GF-D8 (cell line): ENCODE results near the gene RAB40B.
A peak's percentile ranks its signal among the peaks of the same experiment; 100 is the strongest.
"Not testable (repeated sequence)": the region's sequence is repeated elsewhere in the genome, so short reads cannot be mapped to it uniquely, and the experiment has no call there.

Experiments
- DNase-seq: peaks from one replicate; lab custom pipeline; 2025; lab: John Stamatoyannopoulos, UW

Gene RAB40B, protein sequence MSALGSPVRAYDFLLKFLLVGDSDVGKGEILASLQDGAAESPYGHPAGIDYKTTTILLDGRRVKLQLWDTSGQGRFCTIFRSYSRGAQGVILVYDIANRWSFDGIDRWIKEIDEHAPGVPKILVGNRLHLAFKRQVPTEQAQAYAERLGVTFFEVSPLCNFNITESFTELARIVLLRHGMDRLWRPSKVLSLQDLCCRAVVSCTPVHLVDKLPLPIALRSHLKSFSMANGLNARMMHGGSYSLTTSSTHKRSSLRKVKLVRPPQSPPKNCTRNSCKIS

GRCh38 chr17:82698065-82698973 lies at the start of gene RAB40B:
Gene RAB40B, minus strand, starts transcription at chr17:82698698. Its CDS starts 102 bp downstream, at chr17:82698596.
- DNase-seq = peak; percentile 92

DNA sequence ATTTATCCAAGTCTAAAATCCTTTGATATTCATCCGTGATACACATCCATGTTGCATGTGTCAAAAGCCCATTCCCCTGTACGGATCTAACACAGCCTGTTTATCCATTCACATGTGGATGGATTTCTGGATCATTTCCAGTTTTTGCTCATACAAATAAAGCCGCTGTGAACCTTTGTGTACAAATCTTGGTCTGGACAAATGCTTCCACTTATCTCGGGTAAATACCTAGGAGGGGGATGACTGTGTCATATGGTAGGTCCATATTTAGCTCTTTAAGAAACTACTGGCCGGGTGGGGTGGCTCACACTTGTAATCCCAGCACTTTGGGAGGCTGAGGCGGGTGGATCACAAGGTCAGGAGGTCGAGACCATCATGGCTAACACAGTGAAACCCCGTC lies 47.0 kb upstream of the RAB40B start:
- DNase-seq = no peak

- DNase-seq = not testable (repeated sequence)
These were observed 46.2 kb upstream of the RAB40B start for GRCh38 chr17:82744736-82745135.

- no peak for DNase-seq
These were observed 45.1 kb upstream of the RAB40B start for GRCh38 chr17:82743344-82744219.

GRCh38 chr17:82740906-82741759 lies 42.6 kb upstream of the RAB40B start:
- DNase-seq = no peak

DNA sequence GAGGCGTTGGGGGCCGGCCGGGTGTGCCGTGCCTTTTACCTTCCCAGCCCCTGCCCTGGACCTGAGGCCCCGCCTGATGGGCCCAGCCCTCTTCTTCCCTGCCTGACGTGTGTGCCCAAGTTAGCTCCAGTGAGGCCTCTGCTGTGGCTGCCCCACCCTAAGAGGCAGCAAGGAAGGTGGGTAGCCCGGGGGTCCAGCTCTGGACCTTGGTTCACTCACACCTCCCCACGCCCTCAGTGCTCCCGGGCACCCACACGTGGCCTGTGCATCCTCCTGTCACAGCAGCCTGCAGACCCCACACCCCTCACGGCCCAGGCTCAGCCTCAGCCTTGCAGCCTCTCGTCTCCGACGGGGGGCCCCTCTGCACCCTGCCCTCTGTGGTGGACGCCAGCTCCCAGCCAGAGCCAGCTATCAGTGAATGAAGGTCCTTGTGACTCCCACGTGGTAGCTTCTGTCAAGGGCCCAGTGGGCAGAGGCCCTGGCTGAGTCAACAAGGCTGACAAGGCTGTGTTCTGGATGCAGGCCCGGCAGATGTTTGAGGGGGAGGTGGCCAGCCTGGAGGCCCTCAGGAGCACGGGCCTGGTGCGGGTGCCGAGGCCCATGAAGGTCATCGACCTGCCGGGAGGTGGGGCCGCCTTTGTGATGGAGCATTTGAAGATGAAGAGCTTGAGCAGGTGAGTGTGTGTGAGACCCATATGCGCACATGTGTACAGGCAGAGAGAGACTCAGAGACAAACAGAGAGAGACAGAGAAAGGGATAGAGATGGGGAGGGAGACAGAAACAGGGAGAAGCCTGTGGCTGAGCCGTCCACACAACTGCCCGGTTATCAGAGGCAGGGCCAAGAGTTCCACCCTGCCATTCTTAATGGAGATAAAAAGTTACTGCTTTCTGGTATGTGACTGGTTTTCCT lies 39.7 kb upstream of the RAB40B start:
- DNase-seq = no peak

GRCh38 chr17:82736511-82737185 lies 38.1 kb upstream of the RAB40B start:
- no peak for DNase-seq

GRCh38 chr17:82734987-82735866 lies 36.7 kb upstream of the RAB40B start, which contains the start of gene FN3K:
Gene FN3K, plus strand, starts transcription at chr17:82735615. Its CDS starts 22 bp downstream, at chr17:82735637.
- no peak for DNase-seq

DNA sequence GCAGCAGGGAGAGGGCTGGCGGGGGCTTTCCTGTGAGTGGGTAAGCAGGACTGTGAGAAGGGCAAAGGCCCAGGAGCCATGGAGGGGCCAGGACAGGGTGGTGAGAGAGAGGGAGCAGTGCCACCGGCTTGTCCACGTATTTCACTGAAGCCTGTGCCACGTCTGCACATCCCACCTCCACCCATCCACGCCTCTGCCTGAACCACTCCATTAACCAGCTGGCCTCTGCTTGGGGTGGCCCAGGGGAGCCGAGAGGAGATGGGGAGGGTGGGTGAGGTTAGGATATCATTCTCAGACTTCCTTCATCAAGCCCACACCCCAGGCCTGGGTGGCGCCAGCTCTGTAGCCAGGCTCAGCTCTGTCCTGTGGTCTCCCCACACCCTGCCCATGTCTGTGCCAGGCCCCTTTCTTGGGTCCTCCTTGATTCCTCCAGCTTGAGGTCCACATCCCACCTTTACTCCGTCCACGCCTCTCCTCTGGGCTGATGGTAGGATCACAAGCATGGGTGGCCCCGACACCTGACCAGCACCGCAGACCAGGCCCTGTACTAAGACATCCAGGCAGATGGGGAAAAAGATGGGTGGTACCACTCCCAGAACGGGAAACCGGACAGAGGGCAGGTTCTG lies 33.7 kb upstream of the RAB40B start:
- no peak for DNase-seq

DNA sequence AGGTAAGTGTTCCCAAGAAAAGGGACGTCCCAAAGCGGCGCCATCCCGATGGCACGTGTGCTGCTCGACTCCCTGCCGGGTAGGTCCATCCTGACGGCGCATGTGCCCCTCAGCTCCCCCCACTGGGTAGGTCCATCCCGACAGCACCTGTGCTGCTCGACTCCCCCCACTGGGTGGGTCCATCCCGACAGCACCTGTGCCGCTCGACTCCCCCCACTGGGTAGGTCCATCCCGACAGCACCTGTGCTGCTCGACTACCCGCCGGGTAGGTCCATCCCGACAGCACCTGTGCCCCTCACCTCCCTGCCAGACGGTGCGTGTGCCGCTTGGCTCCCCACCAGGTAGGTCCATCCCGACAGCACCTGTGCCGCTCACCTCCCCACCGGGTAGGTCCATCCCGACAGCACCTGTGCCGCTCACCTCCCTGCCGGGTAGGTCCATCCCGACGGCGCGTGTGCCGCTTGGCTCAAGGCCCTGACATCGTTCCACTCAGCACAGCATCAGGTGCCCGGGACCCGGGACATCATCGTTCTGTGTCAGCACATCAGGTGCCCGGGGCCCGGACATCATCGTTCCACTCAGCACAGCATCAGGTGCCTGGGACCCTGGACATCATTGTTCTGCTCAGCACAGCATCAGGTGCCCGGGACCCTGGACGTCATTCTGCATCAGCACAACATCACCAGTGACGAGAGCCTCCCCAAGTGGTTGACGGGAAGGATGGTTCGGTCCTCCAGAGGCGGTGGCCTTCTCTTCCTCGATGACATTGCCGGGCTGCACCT lies 31.2 kb upstream of the RAB40B start:
- no peak for DNase-seq

- no peak for DNase-seq
These were observed 27.9 kb upstream of the RAB40B start for GRCh38 chr17:82726427-82726826.

- DNase-seq = no peak
These were observed 24.8 kb upstream of the RAB40B start for GRCh38 chr17:82723169-82723807.

DNA sequence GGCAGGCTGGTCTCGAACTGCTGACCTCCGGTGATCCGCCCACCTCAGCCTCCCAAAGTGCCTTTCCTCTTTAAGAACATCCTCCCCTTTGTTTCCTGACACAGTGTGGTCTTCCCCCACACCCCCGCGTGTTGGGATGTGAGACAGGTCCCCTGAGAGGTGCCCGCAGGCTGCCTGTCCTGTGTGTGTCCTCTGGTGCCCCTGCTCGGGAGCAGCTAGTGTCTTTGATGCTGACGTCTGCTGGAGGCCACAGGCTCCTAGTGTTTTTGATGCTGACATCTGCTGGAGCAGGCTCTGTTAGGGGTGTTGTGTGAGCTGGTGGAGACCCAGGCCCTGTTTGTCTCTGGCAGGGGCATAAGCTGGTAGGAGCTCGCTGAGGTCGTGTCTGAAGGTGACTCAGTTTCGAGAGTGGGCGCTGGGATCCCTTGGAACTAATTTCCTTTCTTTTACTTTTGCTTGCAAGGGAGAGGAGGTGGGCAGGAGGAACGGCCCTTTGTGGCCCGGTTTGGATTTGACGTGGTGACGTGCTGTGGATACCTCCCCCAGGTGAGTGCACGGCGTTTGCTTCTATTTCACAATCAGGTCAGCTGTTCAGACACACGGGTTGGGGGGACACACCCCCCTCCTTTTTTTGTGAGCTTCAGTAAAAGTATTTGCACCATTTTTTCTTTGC lies 24.0 kb upstream of the RAB40B start:
- DNase-seq = no peak

DNA sequence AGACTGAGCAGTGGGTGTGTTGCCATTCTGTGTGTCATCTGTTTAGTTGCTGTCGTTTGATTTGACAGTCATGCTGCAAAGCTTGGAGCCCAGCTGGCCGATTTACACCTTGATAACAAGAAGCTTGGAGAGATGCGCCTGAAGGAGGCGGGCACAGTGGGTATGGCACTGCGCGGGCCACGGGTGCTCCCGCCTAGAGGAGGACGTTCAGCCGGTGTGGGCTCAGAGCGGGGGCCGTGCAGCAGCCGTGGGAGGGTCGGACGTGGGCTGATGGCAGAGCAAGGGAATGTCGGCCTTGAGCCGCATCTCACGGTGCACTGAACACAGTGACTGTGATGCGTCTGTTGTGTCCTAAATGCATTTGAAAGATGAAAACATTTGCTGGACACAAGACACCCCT lies 21.7 kb upstream of the RAB40B start:
- no peak for DNase-seq

GRCh38 chr17:82718986-82719685 lies 20.6 kb upstream of the RAB40B start:
- no peak for DNase-seq
